ENCODE data around the gene GALNS. TPM values are rescaled to one million over a fixed set of nuclear protein-coding genes. Genes with fewer than 3 reads are reported as not detected.

GALNS gene
- total and polyA plus RNA-seq, 4 donors = 6.8 to 20.6 (median 10.8) TPM

DNA sequence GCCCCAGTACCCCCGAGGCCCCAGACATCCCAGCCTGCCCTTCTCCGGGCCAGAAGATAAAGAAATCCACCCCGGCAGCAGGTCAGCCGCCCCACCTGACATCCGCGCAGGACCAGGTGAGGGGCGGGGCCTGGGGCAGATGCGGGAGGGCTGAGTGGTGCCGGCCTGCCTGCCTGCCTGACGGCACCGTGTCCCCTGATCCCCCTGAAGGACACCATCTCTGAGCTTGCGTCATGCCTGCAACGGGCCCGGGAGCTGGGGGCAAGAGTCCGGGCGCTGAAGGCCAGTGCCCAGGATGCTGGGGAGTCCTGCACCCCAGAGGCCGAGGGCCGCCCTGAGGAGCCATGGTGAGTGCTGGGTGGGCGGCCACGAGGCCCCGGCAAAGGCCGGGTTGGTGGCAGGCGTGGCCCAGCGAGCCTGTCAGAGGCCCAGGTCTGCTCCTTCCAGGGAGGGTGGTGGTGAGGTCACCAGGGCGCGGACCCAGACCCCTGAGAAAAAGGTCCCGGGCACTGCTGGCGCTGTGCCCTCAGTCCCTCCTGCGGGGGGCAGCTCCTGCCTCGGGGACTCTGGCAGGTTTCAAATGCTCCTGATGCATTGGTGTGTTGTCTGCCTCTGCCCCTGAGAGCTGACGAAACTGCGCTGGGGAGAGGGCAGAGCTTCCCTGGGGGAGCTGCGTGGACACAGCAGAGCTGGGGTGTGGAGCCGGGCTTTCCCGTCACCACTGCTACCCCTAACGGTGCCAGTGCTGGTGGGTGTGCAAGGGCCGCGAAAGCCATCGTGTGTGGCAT lies 52.0 kb downstream of the GALNS start:
- Histone ChIP-seq H3K4me3 (ENCODE audit: low read depth in 1 of 3, low read length in 3 of 3) (peak overlapping the region in 1 of 3 donors; percentile 72), H3K4me1 (ENCODE audit: control insufficient read depth in 4 of 4, insufficient read depth in 4 of 4, low read length in 3 of 4) (peaks cover 10 to 23% (median 12%) of the 10 kb centered on the region in 4 donors), H3K36me3 (ENCODE audit: control insufficient read depth in 4 of 4, insufficient read depth in 3 of 4, low read depth in 1 of 4, low read length in 3 of 4) (peaks cover 0 to 8% (median 3%) of the 10 kb centered on the region in 4 donors), H3K27me3 (ENCODE audit: control insufficient read depth in 4 of 4, insufficient read depth in 4 of 4, low read length in 3 of 4) (no peaks in the 10 kb centered on the region), H3K9me3 (ENCODE audit: control insufficient read depth in 4 of 4, low read length in 3 of 4) (no peaks in the 10 kb centered on the region), H3K27ac (ENCODE audit: low read depth in 1 of 2, low read length in 2 of 2) (no peak overlapping the region), H3K9ac (ENCODE audit: low read depth in 1 of 2, low read length in 2 of 2) (peak overlapping the region in 1 of 2 donors; percentile 21)
- TF ChIP-seq EGR1 (IDR thresholded peaks at IDR 0.05; ENCODE audit: low read depth in 2 of 2) = no peak
- TF ChIP-seq HNF4A (conservative IDR thresholded peaks at IDR 0.05) = peak; percentile 38 to 44
- TF ChIP-seq, protein P1, sequence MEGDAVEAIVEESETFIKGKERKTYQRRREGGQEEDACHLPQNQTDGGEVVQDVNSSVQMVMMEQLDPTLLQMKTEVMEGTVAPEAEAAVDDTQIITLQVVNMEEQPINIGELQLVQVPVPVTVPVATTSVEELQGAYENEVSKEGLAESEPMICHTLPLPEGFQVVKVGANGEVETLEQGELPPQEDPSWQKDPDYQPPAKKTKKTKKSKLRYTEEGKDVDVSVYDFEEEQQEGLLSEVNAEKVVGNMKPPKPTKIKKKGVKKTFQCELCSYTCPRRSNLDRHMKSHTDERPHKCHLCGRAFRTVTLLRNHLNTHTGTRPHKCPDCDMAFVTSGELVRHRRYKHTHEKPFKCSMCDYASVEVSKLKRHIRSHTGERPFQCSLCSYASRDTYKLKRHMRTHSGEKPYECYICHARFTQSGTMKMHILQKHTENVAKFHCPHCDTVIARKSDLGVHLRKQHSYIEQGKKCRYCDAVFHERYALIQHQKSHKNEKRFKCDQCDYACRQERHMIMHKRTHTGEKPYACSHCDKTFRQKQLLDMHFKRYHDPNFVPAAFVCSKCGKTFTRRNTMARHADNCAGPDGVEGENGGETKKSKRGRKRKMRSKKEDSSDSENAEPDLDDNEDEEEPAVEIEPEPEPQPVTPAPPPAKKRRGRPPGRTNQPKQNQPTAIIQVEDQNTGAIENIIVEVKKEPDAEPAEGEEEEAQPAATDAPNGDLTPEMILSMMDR (IDR thresholded peaks at IDR 0.05; ENCODE audit: low read depth, low read length, missing input control) = no peak
- peak; percentile 57 for DNase-seq (ENCODE audit: low spot score)
- WGBS = 26% methylated on average over 39 of the region's 39 CpGs

DNA sequence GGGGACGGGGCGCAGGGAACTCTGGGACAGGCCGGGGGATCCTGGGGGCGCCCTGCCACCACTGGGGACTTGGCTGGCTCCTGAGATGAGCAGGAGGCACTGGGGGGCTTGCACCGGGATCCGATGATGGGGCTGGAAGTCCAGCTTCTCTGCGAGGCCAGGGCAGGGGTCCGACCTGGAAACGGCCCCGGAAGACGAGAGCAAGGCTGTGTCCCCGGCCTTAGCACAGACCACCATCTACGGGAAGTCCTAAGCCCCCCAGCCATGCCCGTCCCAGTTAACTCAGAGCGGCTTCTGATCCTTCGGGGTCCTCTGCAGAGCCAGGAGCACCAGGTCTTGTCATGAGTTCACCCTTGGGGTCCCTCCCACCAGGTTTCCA lies 52.6 kb downstream of the GALNS start:
- no peak overlapping the region for H3K9ac ChIP-seq (ENCODE audit: low read depth in 1 of 2, low read length in 2 of 2)
- peak overlapping the region in 1 of 3 donors; percentile 72 for H3K4me3 ChIP-seq (ENCODE audit: low read depth in 1 of 3, low read length in 3 of 3)
- H3K36me3 ChIP-seq (ENCODE audit: control insufficient read depth in 4 of 4, insufficient read depth in 3 of 4, low read depth in 1 of 4, low read length in 3 of 4) = peaks cover 0 to 3% (median 1%) of the 10 kb centered on the region in 4 donors
- H3K27me3 ChIP-seq (ENCODE audit: control insufficient read depth in 4 of 4, insufficient read depth in 4 of 4, low read length in 3 of 4) = no peaks in the 10 kb centered on the region
- no peaks in the 10 kb centered on the region for H3K9me3 ChIP-seq (ENCODE audit: control insufficient read depth in 4 of 4, low read length in 3 of 4)
- H3K4me1 ChIP-seq (ENCODE audit: control insufficient read depth in 4 of 4, insufficient read depth in 4 of 4, low read length in 3 of 4) = peaks cover 10 to 23% (median 12%) of the 10 kb centered on the region in 4 donors
- TF ChIP-seq, protein P1 (IDR thresholded peaks at IDR 0.05; ENCODE audit: low read depth, low read length, missing input control) = no peak
- TF ChIP-seq FOXA2 (IDR thresholded peaks at IDR 0.05) = no peak
- H3K27ac ChIP-seq (ENCODE audit: low read depth in 1 of 2, low read length in 2 of 2) = no peak overlapping the region
- WGBS = 3% methylated on average over 16 of the region's 16 CpGs
- no peak for DNase-seq (ENCODE audit: low spot score)

DNA sequence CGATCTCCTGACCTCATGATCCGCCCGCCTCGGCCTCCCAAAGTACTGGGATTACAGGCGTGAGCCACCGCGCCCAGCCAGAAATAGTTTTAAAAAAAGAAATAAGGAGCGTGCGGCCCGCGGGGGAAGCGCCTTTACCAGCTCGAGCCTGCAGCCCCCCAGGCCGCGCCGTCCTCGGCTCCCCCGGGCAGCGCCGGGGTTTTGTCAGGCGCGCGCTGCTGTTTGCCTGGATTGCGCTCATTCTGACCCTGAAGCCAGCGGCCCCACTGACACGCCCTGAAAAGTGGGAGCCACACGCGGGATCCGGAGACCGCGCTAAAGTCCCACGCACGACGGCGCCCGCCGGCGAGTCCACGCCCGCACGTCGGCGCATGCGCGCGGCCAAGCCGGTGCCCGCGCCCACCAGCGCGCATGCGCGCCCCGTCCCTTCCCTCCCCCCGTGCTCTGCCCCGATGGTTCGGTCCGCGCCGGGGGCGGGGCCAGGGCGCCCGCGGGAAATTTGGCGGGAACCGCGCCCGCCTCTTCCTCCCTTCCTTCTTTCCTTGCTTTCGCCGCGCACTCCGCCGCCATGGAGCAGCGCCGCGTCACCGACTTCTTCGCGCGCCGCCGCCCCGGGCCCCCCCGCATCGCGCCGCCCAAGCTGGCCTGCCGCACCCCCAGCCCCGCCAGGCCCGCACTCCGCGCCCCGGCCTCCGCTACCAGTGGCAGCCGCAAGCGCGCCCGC lies 53.3 kb downstream of the GALNS start, which contains the start of gene CDT1:
Gene CDT1 (plus strand): TSS at position 526 of the 724 bp plus-strand sequence. CDS start 43 bp downstream, at position 569.
- WGBS = under 1% methylated on average over 97 of the region's 98 CpGs
- H3K9ac ChIP-seq (ENCODE audit: low read depth in 1 of 2, low read length in 2 of 2) = no peak within 1 kb of the TSS
- H3K27ac ChIP-seq (ENCODE audit: low read depth in 1 of 2, low read length in 2 of 2) = peak within 1 kb of the TSS; percentile 6 to 65
- peak within 1 kb of the TSS; percentile 53 to 72 (median 66) for H3K4me3 ChIP-seq (ENCODE audit: low read depth in 1 of 3, low read length in 3 of 3)
- peak; percentile 91 for DNase-seq (ENCODE audit: low spot score)
- no peaks in the 10 kb centered on the region for H3K27me3 ChIP-seq (ENCODE audit: control insufficient read depth in 4 of 4, insufficient read depth in 4 of 4, low read length in 3 of 4)
- no peaks in the 10 kb centered on the region for H3K9me3 ChIP-seq (ENCODE audit: control insufficient read depth in 4 of 4, low read length in 3 of 4)
- no peaks in the 10 kb centered on the region for H3K36me3 ChIP-seq (ENCODE audit: control insufficient read depth in 4 of 4, insufficient read depth in 3 of 4, low read depth in 1 of 4, low read length in 3 of 4)
- peaks cover 10 to 23% (median 12%) of the 10 kb centered on the region in 4 donors for H3K4me1 ChIP-seq (ENCODE audit: control insufficient read depth in 4 of 4, insufficient read depth in 4 of 4, low read length in 3 of 4)
- no peak for TF ChIP-seq NR2F2 (IDR thresholded peaks at IDR 0.05)
- no peak for TF ChIP-seq FOXA1 (IDR thresholded peaks at IDR 0.05)
- TF ChIP-seq, protein P2, sequence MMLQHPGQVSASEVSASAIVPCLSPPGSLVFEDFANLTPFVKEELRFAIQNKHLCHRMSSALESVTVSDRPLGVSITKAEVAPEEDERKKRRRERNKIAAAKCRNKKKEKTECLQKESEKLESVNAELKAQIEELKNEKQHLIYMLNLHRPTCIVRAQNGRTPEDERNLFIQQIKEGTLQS (IDR thresholded peaks at IDR 0.05) = no peak
- TF ChIP-seq, protein P3, sequence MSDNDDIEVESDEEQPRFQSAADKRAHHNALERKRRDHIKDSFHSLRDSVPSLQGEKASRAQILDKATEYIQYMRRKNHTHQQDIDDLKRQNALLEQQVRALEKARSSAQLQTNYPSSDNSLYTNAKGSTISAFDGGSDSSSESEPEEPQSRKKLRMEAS (IDR thresholded peaks at IDR 0.05) = no peak
- TF ChIP-seq, protein P4, sequence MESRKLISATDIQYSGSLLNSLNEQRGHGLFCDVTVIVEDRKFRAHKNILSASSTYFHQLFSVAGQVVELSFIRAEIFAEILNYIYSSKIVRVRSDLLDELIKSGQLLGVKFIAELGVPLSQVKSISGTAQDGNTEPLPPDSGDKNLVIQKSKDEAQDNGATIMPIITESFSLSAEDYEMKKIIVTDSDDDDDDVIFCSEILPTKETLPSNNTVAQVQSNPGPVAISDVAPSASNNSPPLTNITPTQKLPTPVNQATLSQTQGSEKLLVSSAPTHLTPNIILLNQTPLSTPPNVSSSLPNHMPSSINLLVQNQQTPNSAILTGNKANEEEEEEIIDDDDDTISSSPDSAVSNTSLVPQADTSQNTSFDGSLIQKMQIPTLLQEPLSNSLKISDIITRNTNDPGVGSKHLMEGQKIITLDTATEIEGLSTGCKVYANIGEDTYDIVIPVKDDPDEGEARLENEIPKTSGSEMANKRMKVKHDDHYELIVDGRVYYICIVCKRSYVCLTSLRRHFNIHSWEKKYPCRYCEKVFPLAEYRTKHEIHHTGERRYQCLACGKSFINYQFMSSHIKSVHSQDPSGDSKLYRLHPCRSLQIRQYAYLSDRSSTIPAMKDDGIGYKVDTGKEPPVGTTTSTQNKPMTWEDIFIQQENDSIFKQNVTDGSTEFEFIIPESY (IDR thresholded peaks at IDR 0.05) = no peak
- no peak for TF ChIP-seq HNF4A (conservative IDR thresholded peaks at IDR 0.05)
- TF ChIP-seq, protein P5, sequence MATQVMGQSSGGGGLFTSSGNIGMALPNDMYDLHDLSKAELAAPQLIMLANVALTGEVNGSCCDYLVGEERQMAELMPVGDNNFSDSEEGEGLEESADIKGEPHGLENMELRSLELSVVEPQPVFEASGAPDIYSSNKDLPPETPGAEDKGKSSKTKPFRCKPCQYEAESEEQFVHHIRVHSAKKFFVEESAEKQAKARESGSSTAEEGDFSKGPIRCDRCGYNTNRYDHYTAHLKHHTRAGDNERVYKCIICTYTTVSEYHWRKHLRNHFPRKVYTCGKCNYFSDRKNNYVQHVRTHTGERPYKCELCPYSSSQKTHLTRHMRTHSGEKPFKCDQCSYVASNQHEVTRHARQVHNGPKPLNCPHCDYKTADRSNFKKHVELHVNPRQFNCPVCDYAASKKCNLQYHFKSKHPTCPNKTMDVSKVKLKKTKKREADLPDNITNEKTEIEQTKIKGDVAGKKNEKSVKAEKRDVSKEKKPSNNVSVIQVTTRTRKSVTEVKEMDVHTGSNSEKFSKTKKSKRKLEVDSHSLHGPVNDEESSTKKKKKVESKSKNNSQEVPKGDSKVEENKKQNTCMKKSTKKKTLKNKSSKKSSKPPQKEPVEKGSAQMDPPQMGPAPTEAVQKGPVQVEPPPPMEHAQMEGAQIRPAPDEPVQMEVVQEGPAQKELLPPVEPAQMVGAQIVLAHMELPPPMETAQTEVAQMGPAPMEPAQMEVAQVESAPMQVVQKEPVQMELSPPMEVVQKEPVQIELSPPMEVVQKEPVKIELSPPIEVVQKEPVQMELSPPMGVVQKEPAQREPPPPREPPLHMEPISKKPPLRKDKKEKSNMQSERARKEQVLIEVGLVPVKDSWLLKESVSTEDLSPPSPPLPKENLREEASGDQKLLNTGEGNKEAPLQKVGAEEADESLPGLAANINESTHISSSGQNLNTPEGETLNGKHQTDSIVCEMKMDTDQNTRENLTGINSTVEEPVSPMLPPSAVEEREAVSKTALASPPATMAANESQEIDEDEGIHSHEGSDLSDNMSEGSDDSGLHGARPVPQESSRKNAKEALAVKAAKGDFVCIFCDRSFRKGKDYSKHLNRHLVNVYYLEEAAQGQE (IDR thresholded peaks at IDR 0.05) = no peak
- TF ChIP-seq RXRA (IDR thresholded peaks at IDR 0.05) = no peak
